B cell (primary cell): Measurements from ENCODE around the gene ZC3HAV1L. TPM values are rescaled to one million over a fixed set of nuclear protein-coding genes. Genes with fewer than 3 reads are reported as not detected.
"Not testable (repeated sequence)": the region's sequence is repeated elsewhere in the genome, so short reads cannot be mapped to it uniquely, and the experiment has no call there.

Source experiments
- ATAC-seq: fragments of 200-7000 bp; cut with Tn5 transposase; one replicate; pipeline ENCODE4 v1.10.0; 2021; ENCODE audit warnings: low read depth, mild to moderate bottlenecking, moderate number of reproducible peaks, moderate library complexity
- CTCF ChIA-PET: fragments of 350-600 bp; sonication (Branson Sonifier 250); formaldehyde crosslinking; loops from one replicate; lab custom pipeline; 2021; ENCODE audit warnings: antibody characterized with exemption, inconsistent platforms; lab: Charles Lee
- POLR2A ChIA-PET: fragments of 350-600 bp; sonication (Branson Sonifier 250); formaldehyde crosslinking; loops from one replicate; lab custom pipeline; 2021; ENCODE audit warnings: antibody characterized with exemption; lab: Charles Lee
- DNase-seq: peaks from one replicate; pipeline ENCODE4 v3.0.0; 2013
- H2AFZ ChIP-seq: 2 replicates; pipeline ENCODE4 v1.6.1; 2012; ENCODE audit warnings: mild to moderate bottlenecking, low read depth, low read length; ENCODE audit not compliant: insufficient read depth, poor library complexity, severe bottlenecking
- H3K27ac ChIP-seq, 2 donors: 1 replicate in 1 of 2; 2 replicates in 1 of 2; pipeline ENCODE4 v1.5.1; 2012 to 2013; ENCODE audit warnings: low read length in 2 of 2, mild to moderate bottlenecking in 2 of 2, moderate library complexity in 1 of 2
- H3K27me3 ChIP-seq, 4 experiments: fragments of 200-600 bp in 1 of 4; sonication (generic) in 1 of 4; replicated peaks in 1 of 4; 1 replicate in 2 of 4; 2 replicates in 2 of 4; pipeline versions ENCODE4 v1.6.1 to v1.7.0; 2013 to 2016; ENCODE audit warnings: low read length in 3 of 4, mild to moderate bottlenecking in 2 of 4, mixed read lengths in 1 of 4, moderate library complexity in 1 of 4; ENCODE audit not compliant: insufficient read depth in 4 of 4, control insufficient read depth in 3 of 4; ENCODE audit errors: control extremely low read depth in 1 of 4
- H3K36me3 ChIP-seq, 2 experiments: replicated peaks in 1 of 2; 1 replicate in 1 of 2; 2 replicates in 1 of 2; pipeline versions ENCODE4 v1.6.1 to v1.7.1; 2013; ENCODE audit warnings: low read length in 1 of 2; ENCODE audit not compliant: insufficient read depth in 2 of 2, control insufficient read depth in 1 of 2; ENCODE audit errors: control extremely low read depth in 1 of 2, extremely low read depth in 1 of 2
- H3K4me1 ChIP-seq, 2 donors: fragments of 200-600 bp in 1 of 2; sonication (generic) in 1 of 2; 1 replicate in 1 of 2; 2 replicates in 1 of 2; pipeline versions ENCODE4 v1.5.1 to v1.6.1; 2013 to 2017; ENCODE audit warnings: low read length in 2 of 2; ENCODE audit not compliant: control insufficient read depth in 2 of 2, insufficient read depth in 2 of 2
- H3K4me2 ChIP-seq: replicated peaks from 2 replicates; pipeline ENCODE3; 2012; ENCODE audit warnings: mild to moderate bottlenecking, low read depth, low read length; ENCODE audit not compliant: poor library complexity, severe bottlenecking
- H3K4me3 ChIP-seq, 5 experiments: fragments of 200-600 bp in 1 of 5; sonication (generic) in 1 of 5; 1 replicate in 3 of 5; 2 replicates in 2 of 5; pipeline versions ENCODE4 v1.5.1 to v1.7.0; 2011 to 2016; ENCODE audit warnings: low read length in 4 of 5, mild to moderate bottlenecking in 4 of 5, low read depth in 2 of 5, control low read depth in 1 of 5, moderate library complexity in 1 of 5; ENCODE audit not compliant: insufficient read depth in 1 of 5; ENCODE audit errors: control extremely low read depth in 1 of 5, extremely low read depth in 1 of 5
- H3K79me2 ChIP-seq: fragments of 200-600 bp; sonication (generic); one replicate; pipeline ENCODE4 v1.6.0; 2016; ENCODE audit warnings: low read length; ENCODE audit not compliant: control insufficient read depth, insufficient read depth
- H3K9ac ChIP-seq: fragments of 200-600 bp; sonication (generic); 2 replicates; pipeline ENCODE4 v1.6.1; 2017; ENCODE audit warnings: mild to moderate bottlenecking, low read length, moderate library complexity
- H3K9me3 ChIP-seq, 3 donors: one replicate each; pipeline versions ENCODE4 v1.6.1 to v1.7.1; 2013; ENCODE audit warnings: low read length in 2 of 3; ENCODE audit not compliant: control insufficient read depth in 2 of 3, insufficient read depth in 1 of 3; ENCODE audit errors: control extremely low read depth in 1 of 3
- H4K20me1 ChIP-seq: 2 replicates; pipeline ENCODE4 v1.6.0; 2012; ENCODE audit warnings: mild to moderate bottlenecking, low read length; ENCODE audit not compliant: insufficient read depth, control insufficient read depth, poor library complexity, severe bottlenecking
- H3K27ac Mint-ChIP-seq: one replicate; pipeline ENCODE4 v1.8.0; 2021; ENCODE audit warnings: mixed read lengths
- H3K27me3 Mint-ChIP-seq: one replicate; pipeline ENCODE4 v1.8.0; 2021; ENCODE audit warnings: mixed read lengths
- H3K4me1 Mint-ChIP-seq: one replicate; pipeline ENCODE4 v1.8.0; 2021; ENCODE audit warnings: mixed read lengths
- H3K4me3 Mint-ChIP-seq: one replicate; pipeline ENCODE4 v1.8.0; 2021; ENCODE audit warnings: mixed read lengths
- H3K9me3 Mint-ChIP-seq: one replicate; pipeline ENCODE4 v1.8.0; 2022; ENCODE audit warnings: mixed read lengths; ENCODE audit not compliant: insufficient read depth
- CTCF ChIP-seq: fragments of 200-600 bp; IDR thresholded peaks from one replicate; pipeline ENCODE4 v1.8.0; 2022; ENCODE audit warnings: antibody characterized with exemption, mild to moderate bottlenecking
- EZH2 ChIP-seq: IDR thresholded peaks from 2 replicates; pipeline ENCODE4 v1.6.1; 2012; ENCODE audit warnings: borderline replicate concordance, low read depth, mild to moderate bottlenecking, moderate library complexity, low read length; ENCODE audit not compliant: insufficient read depth, poor library complexity, severe bottlenecking
- WGBS: methylation state at CpG from one replicate; pipeline ENCODE4 v1.1.5; 2013; ENCODE audit warnings: missing lambda C conversion rate; ENCODE audit not compliant: insufficient coverage; 5-methylcytosine and 5-hydroxymethylcytosine counted together
- intact Hi-C: fragments of 100-400 bp; cut with micrococcal nuclease; formaldehyde crosslinking; loops from one replicate; pipeline ENCODE4 v1.10.0; 2022
- polyA plus RNA-seq: library from polyadenylated mRNA; depleted of rRNA; stranded (reverse); fragments of >200 nt; gene quantifications from 2 replicates; pipeline ENCODE4 v1.2.3, GENCODE V29; 2012
- total RNA-seq, 2 donors: library from RNA; stranded (reverse); fragments of 120-200 nt in 1 of 2; gene quantifications; 1 replicate in 1 of 2; 2 replicates in 1 of 2; pipeline versions ENCODE4 v1.2.3 to v1.2.4, GENCODE V29; 2013 to 2022

ZC3HAV1L gene
- total and polyA plus RNA-seq, 2 donors (not counting 1 experiment from before 2014, with no cell fraction given) = 0.82 to 1.8 TPM

GRCh38 chr7:139078911-139079310 is 43.1 kb upstream of the ZC3HAV1L start:
- CTCF ChIA-PET = no interaction called here
- intact Hi-C loops = no loop called here
- no peak for ATAC-seq
- Histone ChIP-seq H3K36me3 (peaks cover 1 to 93% of the 10 kb centered on the region in 2 experiments), H3K9me3 (no peaks in the 10 kb centered on the region), H3K27me3 (no peaks in the 10 kb centered on the region), H4K20me1 (peaks cover 81% of the 10 kb centered on the region), H3K79me2 (peaks cover 87% of the 10 kb centered on the region), H3K4me3 (no peak overlapping the region), H3K4me2 (no peak overlapping the region), H3K4me1 (peaks cover 4% of the 10 kb centered on the region in 2 donors), H3K27ac (peak overlapping the region in 1 of 2 donors; percentile 3), H2AFZ (no peak overlapping the region), H3K9ac (no peak overlapping the region)
- POLR2A ChIA-PET = interaction anchor here (0.6 kb wide), 1 partner anchor 49 kb away, joined by 3 read pairs; no protein-coding TSS in a partner anchor
- WGBS = 67% methylated on average over 1 of the region's 1 CpG
- Mint-ChIP-seq H3K27me3 (no peaks in the 10 kb centered on the region), H3K27ac (no peak overlapping the region), H3K9me3 (no peaks in the 10 kb centered on the region), H3K4me1 (peaks cover 19% of the 10 kb centered on the region), H3K4me3 (no peak overlapping the region)
- TF ChIP-seq CTCF (no peak), EZH2 (no peak)
- no peak for DNase-seq

DNA sequence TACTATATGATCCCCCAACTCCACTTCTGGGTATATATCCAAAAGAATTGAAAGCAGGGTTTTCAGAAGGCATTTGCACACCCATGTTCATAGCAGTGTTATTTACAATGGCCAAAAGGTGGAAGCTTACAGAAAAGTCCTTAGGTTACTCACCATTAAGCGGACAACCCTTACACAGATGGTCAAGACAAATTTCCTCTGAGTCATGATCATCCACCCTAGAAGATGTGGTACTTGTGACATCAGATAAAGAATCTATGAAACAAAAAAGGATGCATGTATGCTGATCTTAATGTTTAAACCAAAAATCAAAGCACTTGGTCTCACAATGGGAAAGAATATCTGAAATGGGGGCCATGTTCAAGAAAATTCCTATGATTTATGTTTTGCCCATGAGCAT is 42.6 kb upstream of the ZC3HAV1L start:
- no peak overlapping the region for H3K4me2 ChIP-seq
- ChIA-PET CTCF (interaction anchor here (4.7 kb wide), 1 partner anchor 15 kb away, joined by 40 read pairs; no protein-coding TSS in a partner anchor), POLR2A (interaction anchor here (0.6 kb wide), 1 partner anchor 49 kb away, joined by 3 read pairs; no protein-coding TSS in a partner anchor)
- H3K4me3 ChIP-seq = no peak overlapping the region
- H3K36me3 ChIP-seq = peaks cover 5 to 92% of the 10 kb centered on the region in 2 experiments
- peaks cover 87% of the 10 kb centered on the region for H3K79me2 ChIP-seq
- Mint-ChIP-seq H3K9me3 (no peaks in the 10 kb centered on the region), H3K4me3 (no peak overlapping the region), H3K27ac (no peak overlapping the region), H3K27me3 (no peaks in the 10 kb centered on the region), H3K4me1 (peaks cover 21% of the 10 kb centered on the region)
- H3K9me3 ChIP-seq = no peaks in the 10 kb centered on the region
- no peaks in the 10 kb centered on the region for H3K27me3 ChIP-seq
- TF ChIP-seq CTCF = no peak
- TF ChIP-seq EZH2 = no peak
- no peak for ATAC-seq
- no peak overlapping the region for H2AFZ ChIP-seq
- H3K27ac ChIP-seq = peak overlapping the region in 1 of 2 donors; percentile 45
- no CpG with 5 or more reads among the region's 1 CpG for WGBS
- H3K9ac ChIP-seq = no peak overlapping the region
- DNase-seq = no peak
- intact Hi-C loops = no loop called here
- peaks cover 4% of the 10 kb centered on the region in 2 donors for H3K4me1 ChIP-seq
- H4K20me1 ChIP-seq = peaks cover 81% of the 10 kb centered on the region

DNA sequence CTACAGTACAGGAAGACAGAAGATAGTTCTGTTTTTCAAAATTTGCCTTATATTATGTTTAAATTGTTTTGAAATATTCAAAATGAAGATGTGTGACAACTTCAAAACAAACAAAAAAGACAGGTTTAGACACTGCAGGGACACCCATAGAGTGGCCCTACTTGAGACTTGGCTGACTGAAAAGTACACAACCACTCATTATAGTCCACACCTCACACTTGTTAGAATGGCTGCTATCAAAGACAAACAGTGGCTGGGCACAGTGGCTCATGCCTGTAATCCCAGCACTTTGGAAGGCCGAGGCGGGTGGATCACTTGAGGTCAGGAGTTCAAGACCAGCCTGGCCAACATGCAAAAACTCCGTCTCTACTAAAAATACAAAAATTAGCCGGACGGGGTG is 41.9 kb upstream of the ZC3HAV1L start:
- H3K9me3 Mint-ChIP-seq, H3K9me3 ChIP-seq, H3K9ac ChIP-seq, H2AFZ ChIP-seq, ATAC-seq, H3K4me3 ChIP-seq, H3K27me3 Mint-ChIP-seq, H3K4me2 ChIP-seq, H3K4me1 ChIP-seq, H3K27ac Mint-ChIP-seq, H3K27ac ChIP-seq, H3K27me3 ChIP-seq, POLR2A ChIA-PET, intact Hi-C loops, DNase-seq, H3K4me3 Mint-ChIP-seq: not testable (repeated sequence)
- peaks cover 21% of the 10 kb centered on the region for H3K4me1 Mint-ChIP-seq
- CTCF ChIA-PET = interaction anchor here (4.7 kb wide), 1 partner anchor 16 kb away, joined by 40 read pairs; no protein-coding TSS in a partner anchor
- H3K79me2 ChIP-seq = peaks cover 87% of the 10 kb centered on the region
- 100% methylated on average over 2 of the region's 5 CpGs for WGBS
- peaks cover 80% of the 10 kb centered on the region for H4K20me1 ChIP-seq
- H3K36me3 ChIP-seq = peaks cover 5 to 91% of the 10 kb centered on the region in 2 experiments
